ENCODE measurements around the gene ATG13.
"Not testable (repeated sequence)": the region's sequence is repeated elsewhere in the genome, so short reads cannot be mapped to it uniquely, and the experiment has no call there.

ATG13 gene

DNA sequence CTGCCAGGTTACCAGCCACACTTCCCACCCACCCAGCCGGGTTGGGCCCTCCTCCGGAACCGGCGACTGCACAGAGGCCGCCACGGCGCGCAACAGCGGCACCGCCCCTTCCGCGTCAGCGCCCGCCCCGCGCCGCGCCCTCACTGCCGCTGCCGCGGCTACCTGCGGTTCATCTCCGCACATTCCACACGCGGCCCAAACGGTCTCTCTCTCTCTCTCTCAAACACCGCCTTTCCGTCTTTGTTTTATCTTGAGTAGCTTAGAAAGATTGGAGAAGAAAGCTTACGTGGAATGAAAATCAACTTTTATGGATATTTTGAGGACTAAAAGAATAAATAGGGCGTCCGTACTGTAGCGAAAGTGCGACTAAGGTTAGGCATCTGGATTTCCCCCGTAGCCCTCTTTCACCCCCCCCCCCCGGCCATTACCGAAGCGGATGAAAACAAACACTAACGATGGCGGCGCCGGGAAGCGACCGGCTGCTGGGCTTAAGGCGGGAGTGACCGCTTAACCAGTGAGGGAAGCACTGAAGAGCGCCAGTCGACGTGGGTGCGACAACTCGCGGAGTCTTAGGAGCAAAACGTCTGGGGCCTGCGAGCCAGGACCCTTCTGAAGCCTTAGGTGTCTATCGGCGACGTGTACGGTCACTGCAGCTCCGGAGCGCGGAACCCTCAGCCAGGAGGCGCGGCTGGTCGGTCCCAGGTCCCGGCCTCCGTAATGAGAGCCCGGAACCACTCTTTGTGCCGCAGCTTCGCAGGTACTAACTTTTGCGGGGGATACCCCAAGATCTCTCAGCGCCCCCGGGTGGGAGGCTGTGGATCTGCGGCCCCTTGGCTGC lies at the start of gene ATG13, which contains the start of gene HARBI1:
TSS of gene ATG13 (plus strand) at position 420 of the 838 bp plus-strand sequence. CDS start 26,739 bp downstream, outside the sequence.
TSS of gene HARBI1 (minus strand) at position 94 of the 838 bp plus-strand sequence. CDS start 990 bp downstream, outside the sequence.
- in situ Hi-C loops (cut with MboI; ENCODE audit: low pct_unique_long_range_greater_than_20kb, low sequenced_read_pairs, unreplicated experiment), result no loop called here
- peak; percentile 93 for DNase-seq (ENCODE audit: low spot score)
- TF ChIP-seq, protein P1, sequence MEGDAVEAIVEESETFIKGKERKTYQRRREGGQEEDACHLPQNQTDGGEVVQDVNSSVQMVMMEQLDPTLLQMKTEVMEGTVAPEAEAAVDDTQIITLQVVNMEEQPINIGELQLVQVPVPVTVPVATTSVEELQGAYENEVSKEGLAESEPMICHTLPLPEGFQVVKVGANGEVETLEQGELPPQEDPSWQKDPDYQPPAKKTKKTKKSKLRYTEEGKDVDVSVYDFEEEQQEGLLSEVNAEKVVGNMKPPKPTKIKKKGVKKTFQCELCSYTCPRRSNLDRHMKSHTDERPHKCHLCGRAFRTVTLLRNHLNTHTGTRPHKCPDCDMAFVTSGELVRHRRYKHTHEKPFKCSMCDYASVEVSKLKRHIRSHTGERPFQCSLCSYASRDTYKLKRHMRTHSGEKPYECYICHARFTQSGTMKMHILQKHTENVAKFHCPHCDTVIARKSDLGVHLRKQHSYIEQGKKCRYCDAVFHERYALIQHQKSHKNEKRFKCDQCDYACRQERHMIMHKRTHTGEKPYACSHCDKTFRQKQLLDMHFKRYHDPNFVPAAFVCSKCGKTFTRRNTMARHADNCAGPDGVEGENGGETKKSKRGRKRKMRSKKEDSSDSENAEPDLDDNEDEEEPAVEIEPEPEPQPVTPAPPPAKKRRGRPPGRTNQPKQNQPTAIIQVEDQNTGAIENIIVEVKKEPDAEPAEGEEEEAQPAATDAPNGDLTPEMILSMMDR (IDR thresholded peaks at IDR 0.05; ENCODE audit: extremely low read depth, insufficient read depth, missing control alignments), result peak; percentile 84

DNA sequence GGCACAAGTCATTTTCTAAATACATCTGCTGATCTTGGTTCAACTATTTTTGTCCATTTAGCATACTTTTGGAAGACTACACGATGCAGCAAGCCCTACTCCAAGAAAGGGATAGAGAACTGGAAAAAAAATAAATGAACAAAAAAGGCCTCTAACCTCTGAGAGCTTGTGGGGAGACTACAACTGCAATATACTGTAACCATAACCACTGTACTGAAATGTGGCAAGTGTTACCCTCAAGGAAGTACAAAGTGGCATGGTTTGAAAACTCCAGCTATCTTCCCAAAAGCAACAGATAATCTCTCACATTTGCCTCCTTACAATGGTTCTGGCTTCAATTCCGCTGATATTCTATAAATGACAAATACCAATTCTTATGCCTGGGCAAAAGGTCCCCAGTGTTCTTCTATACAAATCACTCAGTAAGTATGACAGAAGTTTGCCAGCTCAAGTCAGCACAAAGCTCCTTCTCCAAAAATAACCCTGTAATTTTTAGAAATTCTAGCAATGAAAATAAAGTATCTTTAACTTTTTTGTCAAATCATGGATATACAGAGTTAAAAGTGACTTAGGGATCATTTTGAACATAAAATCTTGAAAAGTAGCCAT lies 46.5 kb upstream of the ATG13 start:
- in situ Hi-C loops (cut with MboI; ENCODE audit: low pct_unique_long_range_greater_than_20kb, low sequenced_read_pairs, unreplicated experiment), result no loop called here
- no peak for DNase-seq (ENCODE audit: low spot score)
- TF ChIP-seq, protein P1 (IDR thresholded peaks at IDR 0.05; ENCODE audit: extremely low read depth, insufficient read depth, missing control alignments), result no peak

GRCh38 chr11:46574656-46575055 lies 42.7 kb upstream of the ATG13 start:
- TF ChIP-seq, protein P1 (IDR thresholded peaks at IDR 0.05; ENCODE audit: extremely low read depth, insufficient read depth, missing control alignments), result no peak
- in situ Hi-C loops (cut with MboI; ENCODE audit: low pct_unique_long_range_greater_than_20kb, low sequenced_read_pairs, unreplicated experiment), result no loop called here
- DNase-seq (ENCODE audit: low spot score), result no peak

GRCh38 chr11:46577058-46577457 lies 40.3 kb upstream of the ATG13 start:
- TF ChIP-seq, protein P1 (IDR thresholded peaks at IDR 0.05; ENCODE audit: extremely low read depth, insufficient read depth, missing control alignments), result no peak
- DNase-seq (ENCODE audit: low spot score), result no peak
- in situ Hi-C loops (cut with MboI; ENCODE audit: low pct_unique_long_range_greater_than_20kb, low sequenced_read_pairs, unreplicated experiment), result no loop called here

- DNase-seq (ENCODE audit: low spot score), result no peak
- in situ Hi-C loops (cut with MboI; ENCODE audit: low pct_unique_long_range_greater_than_20kb, low sequenced_read_pairs, unreplicated experiment), result no loop called here
- TF ChIP-seq, protein P1 (IDR thresholded peaks at IDR 0.05; ENCODE audit: extremely low read depth, insufficient read depth, missing control alignments), result no peak
These were observed 34.8 kb upstream of the ATG13 start for GRCh38 chr11:46582588-46582987.

- in situ Hi-C loops (cut with MboI; ENCODE audit: low pct_unique_long_range_greater_than_20kb, low sequenced_read_pairs, unreplicated experiment), result not testable (repeated sequence)
These were observed 33.8 kb upstream of the ATG13 start for GRCh38 chr11:46583513-46583912.

DNA sequence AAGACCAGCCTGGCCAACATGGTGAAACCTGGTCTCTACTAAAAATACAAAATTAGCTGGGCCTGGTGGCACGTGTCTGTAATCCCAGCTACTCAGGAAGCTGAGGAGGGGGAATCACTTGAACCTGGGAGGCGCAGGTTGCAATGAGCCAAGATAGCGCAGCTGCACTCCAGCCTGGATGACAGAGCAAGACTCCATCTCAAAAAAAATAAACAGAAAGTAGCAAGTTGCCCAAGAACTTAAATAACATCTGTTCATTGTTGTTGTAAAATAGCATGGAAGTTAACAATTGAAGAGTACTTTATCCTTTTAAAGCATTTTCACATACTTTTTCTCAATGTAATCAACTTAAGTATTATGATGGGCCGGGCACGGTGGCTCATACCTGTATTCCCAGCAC lies 29.2 kb upstream of the ATG13 start:
- TF ChIP-seq, protein P1 (IDR thresholded peaks at IDR 0.05; ENCODE audit: extremely low read depth, insufficient read depth, missing control alignments), result no peak
- DNase-seq (ENCODE audit: low spot score), result no peak
- in situ Hi-C loops (cut with MboI; ENCODE audit: low pct_unique_long_range_greater_than_20kb, low sequenced_read_pairs, unreplicated experiment), result no loop called here

More at GRCh38 chr11:46583513-46583912, 33.8 kb upstream of the ATG13 start:
- DNase-seq (ENCODE audit: low spot score), result not testable (repeated sequence)
